HEK293T (cell line): ENCODE measurements around the gene RGS14.
A peak's percentile ranks its signal among the peaks of the same experiment; 100 is the strongest.

Experiments used
- CTCF ChIA-PET: fragments of 350-600 bp; formaldehyde crosslinking; extraction: SDS; loops from one replicate; lab custom pipeline; 2021; ENCODE audit warnings: antibody characterized with exemption, inconsistent platforms; lab: Yijun Ruan, JAX
- POLR2A ChIA-PET: fragments of 350-600 bp; formaldehyde crosslinking; extraction: SDS; loops from one replicate; lab custom pipeline; 2020; ENCODE audit warnings: antibody characterized with exemption, inconsistent platforms; lab: Yijun Ruan, JAX
- DNase-seq: peaks from one replicate; pipeline ENCODE4 v3.0.0; 2012; ENCODE audit warnings: mixed read lengths; ENCODE audit errors: extremely low spot score
- ARNT ChIP-seq: fragments of 450-650 bp; IDR thresholded peaks from 2 replicates; pipeline ENCODE4 v1.6.1; 2017; ENCODE audit warnings: mild to moderate bottlenecking
- BHLHE40 ChIP-seq: fragments of 450-650 bp; IDR thresholded peaks from 2 replicates; pipeline ENCODE4 v1.6.1; 2016; ENCODE audit warnings: mild to moderate bottlenecking, moderate library complexity, borderline replicate concordance
- CTBP1 ChIP-seq: fragments of 450-650 bp; IDR thresholded peaks from 2 replicates; pipeline ENCODE4 v1.6.1; 2016; ENCODE audit warnings: borderline replicate concordance
- ELF4 ChIP-seq: fragments of 450-650 bp; IDR thresholded peaks from 2 replicates; pipeline ENCODE4 v1.6.1; 2017; ENCODE audit warnings: antibody characterized with exemption
- FOXA1 ChIP-seq: fragments of 450-650 bp; IDR thresholded peaks from 2 replicates; pipeline ENCODE4 v1.6.1; 2016; ENCODE audit warnings: mild to moderate bottlenecking
- FOXK2 ChIP-seq: fragments of 450-650 bp; IDR thresholded peaks from 2 replicates; pipeline ENCODE4 v1.6.1; 2016; ENCODE audit warnings: mild to moderate bottlenecking
- FOXM1 ChIP-seq: fragments of 450-650 bp; IDR thresholded peaks from 2 replicates; pipeline ENCODE4 v1.6.1; 2017; ENCODE audit warnings: mild to moderate bottlenecking, borderline replicate concordance
- HDGF ChIP-seq: fragments of 450-650 bp; IDR thresholded peaks from 2 replicates; pipeline ENCODE4 v1.6.1; 2017; ENCODE audit warnings: antibody characterized with exemption, borderline replicate concordance
- L3MBTL2 ChIP-seq: fragments of 450-650 bp; conservative IDR thresholded peaks from 2 replicates; pipeline ENCODE4 v1.6.1; 2016; ENCODE audit warnings: mild to moderate bottlenecking
- LEF1 ChIP-seq: fragments of 450-650 bp; IDR thresholded peaks from 2 replicates; pipeline ENCODE4 v1.6.1; 2017; ENCODE audit warnings: mild to moderate bottlenecking, borderline replicate concordance
- NFRKB ChIP-seq: fragments of 450-650 bp; IDR thresholded peaks from 2 replicates; pipeline ENCODE4 v1.6.1; 2016; ENCODE audit warnings: mild to moderate bottlenecking, moderate library complexity
- PKNOX1 ChIP-seq: fragments of 450-650 bp; IDR thresholded peaks from 2 replicates; pipeline ENCODE4 v1.6.1; 2016
- SP1 ChIP-seq: fragments of 450-650 bp; IDR thresholded peaks from 2 replicates; pipeline ENCODE4 v1.6.1; 2017
- SUZ12 ChIP-seq: fragments of 450-650 bp; IDR thresholded peaks from 2 replicates; pipeline ENCODE4 v1.6.1; 2016; ENCODE audit warnings: mild to moderate bottlenecking
- TARDBP ChIP-seq: fragments of 450-650 bp; IDR thresholded peaks from 2 replicates; pipeline ENCODE4 v1.6.1; 2016
- ZNF384 ChIP-seq: fragments of 450-650 bp; IDR thresholded peaks from 2 replicates; pipeline ENCODE4 v1.6.1; 2016

The RGS14 gene

GRCh38 chr5:177310757-177311391 lies 46.9 kb upstream of the RGS14 start:
- POLR2A ChIA-PET, result interaction anchor here (1.1 to 1.9 kb wide), 4 partner anchors 9 to 144 kb away, joined by 4 to 13 read pairs (median 6); partner anchors contain the start of gene LMAN2
- no peak for DNase-seq
- TF ChIP-seq CTBP1 (no peak), ELF4 (no peak), ZNF384 (no peak), SP1 (no peak)
- CTCF ChIA-PET, result interaction anchor here (1.1 to 3.0 kb wide), 9 partner anchors 8 to 197 kb away, joined by 3 to 35 read pairs (median 6); partner anchors contain the start of gene PRR7

DNA sequence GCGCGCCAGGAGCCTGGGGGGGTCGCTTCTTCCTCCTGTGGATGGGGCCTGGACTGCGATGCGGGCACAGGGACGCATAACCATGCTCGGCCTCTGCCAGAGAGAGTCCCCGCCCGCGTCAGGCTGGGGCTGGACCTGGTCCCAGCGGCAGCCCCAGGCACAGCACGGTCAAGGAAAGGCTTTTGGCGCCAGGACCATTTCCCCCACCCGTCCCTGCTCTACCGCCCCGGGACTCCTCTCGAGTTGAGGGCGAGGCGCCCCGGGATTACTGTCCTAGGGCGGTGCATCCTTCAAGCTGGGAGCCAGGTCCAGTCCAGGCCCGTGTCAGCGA lies 46.4 kb upstream of the RGS14 start:
- POLR2A ChIA-PET, result interaction anchor here (1.4 to 2.3 kb wide), 3 partner anchors 8 to 79 kb away, joined by 5 to 10 read pairs (median 7); partner anchors contain the start of genes PRELID1 and RAB24
- CTCF ChIA-PET, result interaction anchor here (2.4 to 3.0 kb wide), 2 partner anchors 12 to 59 kb away, joined by 10 to 35 read pairs; no protein-coding TSS in a partner anchor

GRCh38 chr5:177311723-177312648 lies 45.7 kb upstream of the RGS14 start, which contains the start of gene MXD3:
TSS of gene MXD3 (minus strand) at chr5:177311898. CDS start at chr5:177311830, 68 bp downstream.
- TF ChIP-seq FOXM1, result peak; percentile 95
- TF ChIP-seq L3MBTL2, result peak; percentile 92
- TF ChIP-seq LEF1, result no peak; the same call in 1 of the 2 replicates
- CTCF ChIA-PET, result no interaction called here
- DNase-seq, result peak; percentile 98
- POLR2A ChIA-PET, result interaction anchor here (0.8 to 2.3 kb wide), 15 partner anchors 9 to 281 kb away, joined by 3 to 10 read pairs (median 5); partner anchors contain the start of genes GRK6, LMAN2, PRELID1 and RAB24

More for the DNA sequence above, 46.4 kb upstream of the RGS14 start:
- no peak for DNase-seq
- no peak for TF ChIP-seq NFRKB
- TF ChIP-seq PKNOX1, result no peak
- TF ChIP-seq FOXK2, result no peak
- TF ChIP-seq BHLHE40, result no peak
- TF ChIP-seq SUZ12, result no peak
- no peak for TF ChIP-seq LEF1
- no peak for TF ChIP-seq CTBP1
- no peak for TF ChIP-seq TARDBP
- TF ChIP-seq FOXM1, result no peak
- no peak for TF ChIP-seq ZNF384

DNA sequence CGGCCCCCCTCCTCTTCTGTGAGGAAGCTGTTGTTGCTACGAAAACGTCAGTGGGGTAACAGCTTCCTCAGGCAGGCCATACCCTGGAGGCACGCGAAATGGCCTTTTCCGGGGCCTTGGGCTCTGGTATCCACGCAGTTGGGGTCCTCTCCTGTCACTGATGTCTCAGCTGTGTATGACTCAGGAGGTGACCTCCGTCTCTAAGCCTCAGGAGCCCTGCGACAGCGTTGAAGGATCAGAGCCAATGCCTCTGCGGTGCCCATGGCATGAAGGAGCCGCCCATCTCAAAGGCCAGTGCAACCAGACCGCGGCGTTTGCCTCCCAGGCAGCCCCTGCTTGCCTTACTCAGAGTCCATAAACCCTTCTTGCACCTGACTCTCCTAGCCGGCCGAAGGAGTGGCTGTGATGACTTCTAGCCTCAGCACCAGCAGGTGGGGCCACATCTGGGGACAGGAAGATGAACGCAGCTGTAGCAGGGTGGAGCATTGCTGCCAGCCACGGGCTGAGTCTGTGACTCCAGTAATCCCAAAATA lies 45.0 kb upstream of the RGS14 start:
- ChIA-PET POLR2A (interaction anchor here (0.8 to 2.3 kb wide), 15 partner anchors 9 to 280 kb away, joined by 3 to 10 read pairs (median 5); partner anchors contain the start of genes GRK6, LMAN2, PRELID1 and RAB24), CTCF (interaction anchor here (0.9 kb wide), 1 partner anchor 91 kb away, joined by 3 read pairs; no protein-coding TSS in a partner anchor)
- DNase-seq, result peak; percentile 35
- 0 out of 2 replicates have a peak, but pooled peaks have one; percentile 52 for TF ChIP-seq HDGF
- no peak for TF ChIP-seq SP1
- no peak for TF ChIP-seq BHLHE40
- no peak for TF ChIP-seq FOXK2
- TF ChIP-seq FOXA1, result no peak
- TF ChIP-seq PKNOX1, result no peak

- POLR2A ChIA-PET, result interaction anchor here (1.0 to 2.3 kb wide), 4 partner anchors 10 to 142 kb away, joined by 3 to 10 read pairs (median 5); partner anchors contain the start of genes GRK6, PRELID1 and RAB24
- TF ChIP-seq ZNF384 (no peak), SUZ12 (no peak), HDGF (no peak), BHLHE40 (no peak), SP1 (no peak), FOXM1 (no peak), TARDBP (no peak), ARNT (no peak), FOXK2 (no peak), PKNOX1 (no peak), FOXA1 (no peak), CTBP1 (no peak), ELF4 (no peak)
- DNase-seq, result no peak
- CTCF ChIA-PET, result interaction anchor here (0.5 to 0.9 kb wide), 2 partner anchors 90 to 843 kb away, joined by 3 read pairs; no protein-coding TSS in a partner anchor
Measured at GRCh38 chr5:177313561-177314259, 44.0 kb upstream of the RGS14 start.
